C4-2B (cell line): ENCODE measurements around the gene TMEM184A.

Experiments
- CTCF ChIP-seq: fragments of 450-650 bp; conservative IDR thresholded peaks from 2 replicates; pipeline ENCODE4 v1.5.1; 2017; ENCODE audit warnings: mild to moderate bottlenecking
- ZFX ChIP-seq: fragments of 450-650 bp; IDR thresholded peaks from 2 replicates; pipeline ENCODE4 v1.6.1; 2017

- TF ChIP-seq CTCF (no peak), ZFX (no peak)
Observed at GRCh38 chr7:1596181-1597043, 40.4 kb upstream of the TMEM184A start.
